ENCODE data around the gene TNIP2. TPM values are rescaled to one million over a fixed set of nuclear protein-coding genes. Genes with fewer than 3 reads are reported as not detected.
"Not testable (repeated sequence)": the region's sequence is repeated elsewhere in the genome, so short reads cannot be mapped to it uniquely, and the experiment has no call there.

The TNIP2 gene
- total RNA-seq, 2 donors from 2014 or later: 33.1 to 36.5 TPM

DNA sequence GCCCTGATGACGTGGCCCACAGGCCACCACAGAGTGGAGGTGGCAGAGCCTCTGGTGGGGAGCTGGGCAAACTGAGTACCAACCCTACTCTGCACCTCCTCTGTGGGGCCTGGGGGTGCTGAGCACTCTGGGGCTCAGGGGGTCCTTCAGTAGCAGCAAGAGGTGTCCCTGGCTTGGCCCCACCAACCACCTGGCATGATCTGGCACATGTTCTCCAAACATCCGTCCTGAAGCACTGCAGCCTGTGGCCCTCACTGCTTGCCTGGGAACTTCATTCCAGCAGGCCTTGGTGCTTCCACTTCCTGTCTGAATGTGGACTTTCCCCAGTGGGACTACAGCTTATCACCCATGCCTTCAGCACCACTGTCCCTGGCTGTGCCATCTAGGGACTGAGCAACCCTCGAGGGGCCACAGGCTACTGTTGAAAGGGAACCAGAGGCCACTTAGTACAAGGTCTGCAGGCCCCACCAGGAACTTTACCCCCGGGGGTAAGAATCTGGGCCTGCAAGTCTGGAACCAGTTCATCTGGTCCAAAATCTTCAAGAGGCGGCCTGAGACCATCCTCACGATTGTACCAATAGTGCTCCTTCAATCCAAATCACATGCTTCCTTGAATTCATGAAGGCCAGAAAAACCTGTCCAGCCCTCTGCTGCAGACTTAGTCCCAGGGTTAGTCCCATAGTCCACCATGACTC, 13.2 kb downstream of the TNIP2 start:
- no peaks in the 10 kb centered on the region for H3K4me1 ChIP-seq (ENCODE audit: control insufficient read depth, insufficient read depth, low read length)
- WGBS, 2 experiments (ENCODE audit: insufficient coverage in 1 of 2, insufficient read length in 1 of 2): 91 to 95% methylated on average over 5 to 6 of the region's 6 CpGs
- H3K27me3 Mint-ChIP-seq (ENCODE audit: insufficient read depth): no peaks in the 10 kb centered on the region
- no peak overlapping the region for H3K27ac ChIP-seq (ENCODE audit: low read depth, low read length)
- no peaks in the 10 kb centered on the region for H3K9me3 ChIP-seq (ENCODE audit: control insufficient read depth, low read length)
- H3K9ac ChIP-seq (ENCODE audit: extremely low read depth, low read length, poor library complexity, severe bottlenecking): no peak overlapping the region
- H3K4me3 ChIP-seq (ENCODE audit: low read length): no peak overlapping the region
- DNase-seq: no peak
- peaks cover 48% of the 10 kb centered on the region for H3K36me3 Mint-ChIP-seq (ENCODE audit: low read depth)
- H3K9me3 Mint-ChIP-seq: no peaks in the 10 kb centered on the region
- H3K27me3 ChIP-seq (ENCODE audit: control insufficient read depth, insufficient read depth, low read length, poor library complexity, severe bottlenecking): no peaks in the 10 kb centered on the region
- TF ChIP-seq, protein P1, sequence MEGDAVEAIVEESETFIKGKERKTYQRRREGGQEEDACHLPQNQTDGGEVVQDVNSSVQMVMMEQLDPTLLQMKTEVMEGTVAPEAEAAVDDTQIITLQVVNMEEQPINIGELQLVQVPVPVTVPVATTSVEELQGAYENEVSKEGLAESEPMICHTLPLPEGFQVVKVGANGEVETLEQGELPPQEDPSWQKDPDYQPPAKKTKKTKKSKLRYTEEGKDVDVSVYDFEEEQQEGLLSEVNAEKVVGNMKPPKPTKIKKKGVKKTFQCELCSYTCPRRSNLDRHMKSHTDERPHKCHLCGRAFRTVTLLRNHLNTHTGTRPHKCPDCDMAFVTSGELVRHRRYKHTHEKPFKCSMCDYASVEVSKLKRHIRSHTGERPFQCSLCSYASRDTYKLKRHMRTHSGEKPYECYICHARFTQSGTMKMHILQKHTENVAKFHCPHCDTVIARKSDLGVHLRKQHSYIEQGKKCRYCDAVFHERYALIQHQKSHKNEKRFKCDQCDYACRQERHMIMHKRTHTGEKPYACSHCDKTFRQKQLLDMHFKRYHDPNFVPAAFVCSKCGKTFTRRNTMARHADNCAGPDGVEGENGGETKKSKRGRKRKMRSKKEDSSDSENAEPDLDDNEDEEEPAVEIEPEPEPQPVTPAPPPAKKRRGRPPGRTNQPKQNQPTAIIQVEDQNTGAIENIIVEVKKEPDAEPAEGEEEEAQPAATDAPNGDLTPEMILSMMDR (conservative IDR thresholded peaks at IDR 0.05): no peak
- no peak overlapping the region for H3K4me3 Mint-ChIP-seq
- H3K4me1 Mint-ChIP-seq: no peaks in the 10 kb centered on the region
- H3K27ac Mint-ChIP-seq: no peak overlapping the region
- H3K36me3 ChIP-seq (ENCODE audit: control insufficient read depth, insufficient read depth, low read length): peaks cover 48% of the 10 kb centered on the region

DNA sequence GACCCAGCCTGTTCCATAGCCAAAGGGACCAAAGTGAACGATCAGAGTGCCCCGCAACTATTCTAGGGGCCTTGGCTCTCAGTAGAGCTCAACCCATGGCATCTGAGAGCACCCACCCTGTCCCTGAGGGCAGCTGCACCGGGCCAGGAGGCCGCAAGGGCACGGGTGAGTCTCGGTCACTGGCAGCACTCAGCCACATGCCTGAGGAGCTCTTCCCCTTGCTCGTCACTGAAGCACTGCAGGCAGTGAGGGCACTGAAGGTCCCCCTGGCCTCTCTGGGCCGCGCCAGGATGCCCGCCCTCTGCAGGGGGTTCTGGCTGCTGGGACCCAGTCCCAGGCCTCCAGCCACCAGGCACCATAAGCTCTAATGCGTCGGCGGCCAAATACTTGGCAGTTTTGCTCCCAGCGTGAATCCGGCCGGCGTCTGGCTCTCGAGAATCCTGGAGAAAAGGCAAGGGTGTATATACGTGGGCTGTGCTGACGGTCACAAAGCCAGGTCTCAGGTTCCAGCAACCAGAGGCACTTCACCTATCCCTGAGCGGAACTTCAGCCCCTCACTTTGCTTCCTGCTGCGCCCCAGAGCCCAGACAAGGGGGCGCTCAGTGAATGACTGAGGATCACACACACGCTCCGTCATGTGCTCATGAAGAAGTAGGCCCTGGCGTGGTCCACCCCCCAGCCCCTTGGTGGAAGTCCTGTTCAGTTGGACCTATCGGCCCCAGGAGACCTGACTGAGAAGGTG, 13.9 kb downstream of the TNIP2 start:
- H3K36me3 ChIP-seq (ENCODE audit: control insufficient read depth, insufficient read depth, low read length): peaks cover 45% of the 10 kb centered on the region
- Mint-ChIP-seq H3K4me3 (no peak overlapping the region), H3K27me3 (ENCODE audit: insufficient read depth) (no peaks in the 10 kb centered on the region), H3K9me3 (no peaks in the 10 kb centered on the region), H3K36me3 (ENCODE audit: low read depth) (peaks cover 41% of the 10 kb centered on the region), H3K27ac (no peak overlapping the region), H3K4me1 (no peaks in the 10 kb centered on the region)
- DNase-seq: no peak
- 95% methylated on average over 19 to 27 of the region's 27 CpGs for WGBS, 2 experiments (ENCODE audit: insufficient coverage in 1 of 2, insufficient read length in 1 of 2)
- H3K9ac ChIP-seq (ENCODE audit: extremely low read depth, low read length, poor library complexity, severe bottlenecking): no peak overlapping the region
- no peak overlapping the region for H3K4me3 ChIP-seq (ENCODE audit: low read length)
- H3K9me3 ChIP-seq (ENCODE audit: control insufficient read depth, low read length): no peaks in the 10 kb centered on the region
- TF ChIP-seq, protein P1 (conservative IDR thresholded peaks at IDR 0.05): no peak
- no peak overlapping the region for H3K27ac ChIP-seq (ENCODE audit: low read depth, low read length)
- H3K27me3 ChIP-seq (ENCODE audit: control insufficient read depth, insufficient read depth, low read length, poor library complexity, severe bottlenecking): no peaks in the 10 kb centered on the region
- H3K4me1 ChIP-seq (ENCODE audit: control insufficient read depth, insufficient read depth, low read length): no peaks in the 10 kb centered on the region

DNA sequence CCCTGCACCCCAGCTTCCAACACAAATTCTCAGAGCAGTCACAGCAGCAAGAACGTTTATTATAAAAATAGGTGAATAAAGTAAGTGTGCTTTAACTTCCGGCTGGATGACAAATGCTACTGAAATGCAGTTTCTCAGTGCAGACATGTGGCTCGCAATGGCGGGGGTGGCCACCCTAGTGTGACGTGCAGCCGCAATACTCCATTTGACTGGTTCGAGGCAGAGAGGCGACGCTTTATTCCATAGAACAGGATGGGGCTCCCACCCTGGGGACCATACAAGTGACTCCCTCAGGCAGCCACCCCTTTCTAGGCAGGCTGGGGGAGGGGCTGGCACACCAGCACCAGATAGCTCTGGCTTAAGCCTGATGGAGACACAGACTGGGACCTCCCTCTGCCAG, 14.5 kb downstream of the TNIP2 start:
- WGBS, 2 experiments (ENCODE audit: insufficient coverage in 1 of 2, insufficient read length in 1 of 2): 94% methylated on average over 8 to 9 of the region's 9 CpGs
- Mint-ChIP-seq H3K4me1 (no peaks in the 10 kb centered on the region), H3K27me3 (ENCODE audit: insufficient read depth) (no peaks in the 10 kb centered on the region), H3K27ac (peak overlapping the region; percentile 30), H3K4me3 (no peak overlapping the region), H3K36me3 (ENCODE audit: low read depth) (peaks cover 40% of the 10 kb centered on the region), H3K9me3 (peaks cover 4% of the 10 kb centered on the region)
- Histone ChIP-seq H3K9me3 (ENCODE audit: control insufficient read depth, low read length) (peaks cover 3% of the 10 kb centered on the region), H3K4me1 (ENCODE audit: control insufficient read depth, insufficient read depth, low read length) (no peaks in the 10 kb centered on the region), H3K4me3 (ENCODE audit: low read length) (no peak overlapping the region), H3K36me3 (ENCODE audit: control insufficient read depth, insufficient read depth, low read length) (peaks cover 39% of the 10 kb centered on the region), H3K27ac (ENCODE audit: low read depth, low read length) (no peak overlapping the region), H3K27me3 (ENCODE audit: control insufficient read depth, insufficient read depth, low read length, poor library complexity, severe bottlenecking) (no peaks in the 10 kb centered on the region), H3K9ac (ENCODE audit: extremely low read depth, low read length, poor library complexity, severe bottlenecking) (no peak overlapping the region)
- DNase-seq: no peak
- TF ChIP-seq, protein P1 (conservative IDR thresholded peaks at IDR 0.05): no peak

DNA sequence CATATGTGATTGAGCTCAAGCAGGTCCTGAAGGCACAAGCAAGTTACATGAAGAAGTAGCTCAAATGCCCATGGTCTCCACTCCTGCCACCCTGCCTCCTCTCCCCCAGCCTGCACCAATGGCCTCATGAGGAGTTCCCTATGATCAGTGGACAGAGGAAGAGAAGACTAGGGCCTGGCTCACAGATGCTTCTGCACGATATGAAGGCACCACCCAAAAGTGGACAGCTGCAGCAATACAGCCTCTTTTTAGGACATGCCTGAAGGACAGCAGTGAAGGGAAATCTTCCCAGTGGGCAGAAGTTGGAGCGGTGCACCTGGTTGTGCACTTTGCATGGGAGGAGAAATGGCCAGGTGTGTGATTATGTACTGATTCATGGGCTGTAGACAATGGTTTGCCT, 17.8 kb downstream of the TNIP2 start:
- H3K27me3 Mint-ChIP-seq (ENCODE audit: insufficient read depth); H3K4me1 Mint-ChIP-seq; H3K27me3 ChIP-seq (ENCODE audit: control insufficient read depth, insufficient read depth, low read length, poor library complexity, severe bottlenecking); H3K4me1 ChIP-seq (ENCODE audit: control insufficient read depth, insufficient read depth, low read length); H3K4me3 Mint-ChIP-seq; H3K9ac ChIP-seq (ENCODE audit: extremely low read depth, low read length, poor library complexity, severe bottlenecking); DNase-seq; H3K27ac ChIP-seq (ENCODE audit: low read depth, low read length); H3K27ac Mint-ChIP-seq; H3K4me3 ChIP-seq (ENCODE audit: low read length): not testable (repeated sequence)
- Mint-ChIP-seq H3K36me3 (ENCODE audit: low read depth) (peaks cover 35% of the 10 kb centered on the region), H3K9me3 (peaks cover 20% of the 10 kb centered on the region)
- peaks cover 21% of the 10 kb centered on the region for H3K9me3 ChIP-seq (ENCODE audit: control insufficient read depth, low read length)
- peaks cover 18% of the 10 kb centered on the region for H3K36me3 ChIP-seq (ENCODE audit: control insufficient read depth, insufficient read depth, low read length)
- 86 to 92% methylated on average over 2 of the region's 2 CpGs for WGBS, 2 experiments (ENCODE audit: insufficient coverage in 1 of 2, insufficient read length in 1 of 2)
